T-helper 1 cell (primary cell): ENCODE data around the gene MRPL32.

Experiments
- DNase-seq, 5 donors: peaks; one replicate each; pipeline ENCODE4 v3.0.0-alpha.2; 2012 to 2020

The MRPL32 gene

GRCh38 chr7:42928754-42929153, 3.4 kb upstream of the MRPL32 start:
- no peak for DNase-seq

- DNase-seq = no peak
Measured at GRCh38 chr7:42929449-42929848, 2.7 kb upstream of the MRPL32 start.

GRCh38 chr7:42930889-42931288, 1.3 kb upstream of the MRPL32 start:
- no peak for DNase-seq

- DNase-seq = peak in 1 of 5 donors; percentile 34
Measured at GRCh38 chr7:42931447-42931833, 736 bp upstream of the MRPL32 start.

- no peak for DNase-seq
Measured at GRCh38 chr7:42932811-42933591, 825 bp downstream of the MRPL32 start.

GRCh38 chr7:42934291-42934690, 2.1 kb downstream of the MRPL32 start:
- DNase-seq = no peak

- no peak for DNase-seq
Measured at GRCh38 chr7:42935861-42936260, 3.7 kb downstream of the MRPL32 start.

GRCh38 chr7:42939457-42940240, 7.5 kb downstream of the MRPL32 start:
- DNase-seq = no peak

GRCh38 chr7:42940985-42941847, 9.0 kb downstream of the MRPL32 start:
- peak; percentile 31 to 69 (median 50) for DNase-seq

GRCh38 chr7:42945821-42946626, 13.8 kb downstream of the MRPL32 start:
- DNase-seq = peak in 1 of 5 donors; percentile 61

- no peak for DNase-seq
Measured at GRCh38 chr7:42946627-42946950, 14.4 kb downstream of the MRPL32 start.

- no peak for DNase-seq
Measured at GRCh38 chr7:42947521-42947920, 15.3 kb downstream of the MRPL32 start.

GRCh38 chr7:42950417-42950816, 18.2 kb downstream of the MRPL32 start:
- DNase-seq = no peak

GRCh38 chr7:42952328-42952727, 20.2 kb downstream of the MRPL32 start:
- no peak for DNase-seq

GRCh38 chr7:42953994-42954393, 21.8 kb downstream of the MRPL32 start:
- DNase-seq = no peak

GRCh38 chr7:42956062-42956461, 23.9 kb downstream of the MRPL32 start:
- no peak for DNase-seq

- DNase-seq = no peak
Measured at GRCh38 chr7:42959549-42959948, 27.4 kb downstream of the MRPL32 start.

- DNase-seq = no peak
Measured at GRCh38 chr7:42960762-42961161, 28.6 kb downstream of the MRPL32 start.

- no peak for DNase-seq
Measured at GRCh38 chr7:42961170-42961569, 29.0 kb downstream of the MRPL32 start.

GRCh38 chr7:42964293-42964692, 32.1 kb downstream of the MRPL32 start:
- DNase-seq = no peak

GRCh38 chr7:42964849-42965805, 33.0 kb downstream of the MRPL32 start:
- peak in 1 of 5 donors; percentile 24 for DNase-seq
